ENCODE results near the gene MEGF8. TPM values are rescaled to one million over a fixed set of nuclear protein-coding genes. Genes with fewer than 3 reads are reported as not detected.

MEGF8 gene
- total and polyA plus RNA-seq, 4 donors, result 1.2 to 13.7 (median 9.4) TPM

- no peak overlapping the region for H3K27ac ChIP-seq (ENCODE audit: low read depth in 1 of 2, low read length in 2 of 2)
- H3K9me3 ChIP-seq (ENCODE audit: control insufficient read depth in 4 of 4, low read length in 3 of 4), result no peaks in the 10 kb centered on the region
- H3K4me1 ChIP-seq (ENCODE audit: control insufficient read depth in 4 of 4, insufficient read depth in 4 of 4, low read length in 3 of 4), result peaks cover 0 to under 1% (median 0%) of the 10 kb centered on the region in 4 donors
- H3K36me3 ChIP-seq (ENCODE audit: control insufficient read depth in 4 of 4, insufficient read depth in 3 of 4, low read depth in 1 of 4, low read length in 3 of 4), result peaks cover 28 to 80% (median 44%) of the 10 kb centered on the region in 4 donors
- no peaks in the 10 kb centered on the region for H3K27me3 ChIP-seq (ENCODE audit: control insufficient read depth in 4 of 4, insufficient read depth in 4 of 4, low read length in 3 of 4)
- H3K9ac ChIP-seq (ENCODE audit: low read depth in 1 of 2, low read length in 2 of 2), result no peak overlapping the region
- no peak overlapping the region for H3K4me3 ChIP-seq (ENCODE audit: low read depth in 1 of 3, low read length in 3 of 3)
- no peak for DNase-seq (ENCODE audit: low spot score)
- WGBS, result 76% methylated on average over 9 of the region's 9 CpGs
- TF ChIP-seq TAF1 (conservative IDR thresholded peaks at IDR 0.05) (no peak), HNF4A (conservative IDR thresholded peaks at IDR 0.05) (no peak), HNF4G (IDR thresholded peaks at IDR 0.05) (no peak)
- TF ChIP-seq, protein P1, sequence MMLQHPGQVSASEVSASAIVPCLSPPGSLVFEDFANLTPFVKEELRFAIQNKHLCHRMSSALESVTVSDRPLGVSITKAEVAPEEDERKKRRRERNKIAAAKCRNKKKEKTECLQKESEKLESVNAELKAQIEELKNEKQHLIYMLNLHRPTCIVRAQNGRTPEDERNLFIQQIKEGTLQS (IDR thresholded peaks at IDR 0.05), result no peak
Measured at GRCh38 chr19:42291435-42291810, 34.0 kb upstream of the MEGF8 start.

- no peak overlapping the region for H3K9ac ChIP-seq (ENCODE audit: low read depth in 1 of 2, low read length in 2 of 2)
- H3K4me3 ChIP-seq (ENCODE audit: low read depth in 1 of 3, low read length in 3 of 3), result no peak overlapping the region
- H3K4me1 ChIP-seq (ENCODE audit: control insufficient read depth in 4 of 4, insufficient read depth in 4 of 4, low read length in 3 of 4), result no peaks in the 10 kb centered on the region
- H3K9me3 ChIP-seq (ENCODE audit: control insufficient read depth in 4 of 4, low read length in 3 of 4), result no peaks in the 10 kb centered on the region
- peaks cover 28 to 75% (median 42%) of the 10 kb centered on the region in 4 donors for H3K36me3 ChIP-seq (ENCODE audit: control insufficient read depth in 4 of 4, insufficient read depth in 3 of 4, low read depth in 1 of 4, low read length in 3 of 4)
- no peaks in the 10 kb centered on the region for H3K27me3 ChIP-seq (ENCODE audit: control insufficient read depth in 4 of 4, insufficient read depth in 4 of 4, low read length in 3 of 4)
- TF ChIP-seq GABPA (IDR thresholded peaks at IDR 0.05 in 1 of 2, conservative IDR thresholded peaks at IDR 0.05 in 1 of 2) (no peak), HNF4A (conservative IDR thresholded peaks at IDR 0.05) (no peak), HNF4G (IDR thresholded peaks at IDR 0.05) (no peak), TAF1 (conservative IDR thresholded peaks at IDR 0.05) (no peak), ZBTB33 (IDR thresholded peaks at IDR 0.05) (no peak), JUND (IDR thresholded peaks at IDR 0.05) (no peak), SP1 (IDR thresholded peaks at IDR 0.05) (no peak), YY1 (IDR thresholded peaks at IDR 0.05) (no peak), FOXA1 (IDR thresholded peaks at IDR 0.05) (no peak), NR2F2 (IDR thresholded peaks at IDR 0.05) (no peak), FOXA2 (IDR thresholded peaks at IDR 0.05) (no peak), EGR1 (IDR thresholded peaks at IDR 0.05; ENCODE audit: low read depth in 2 of 2) (no peak), RXRA (IDR thresholded peaks at IDR 0.05) (no peak), RAD21 (IDR thresholded peaks at IDR 0.05) (no peak)
- TF ChIP-seq, protein P1 (IDR thresholded peaks at IDR 0.05), result no peak
- TF ChIP-seq, protein P2, sequence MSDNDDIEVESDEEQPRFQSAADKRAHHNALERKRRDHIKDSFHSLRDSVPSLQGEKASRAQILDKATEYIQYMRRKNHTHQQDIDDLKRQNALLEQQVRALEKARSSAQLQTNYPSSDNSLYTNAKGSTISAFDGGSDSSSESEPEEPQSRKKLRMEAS (IDR thresholded peaks at IDR 0.05), result no peak
- TF ChIP-seq, protein P3, sequence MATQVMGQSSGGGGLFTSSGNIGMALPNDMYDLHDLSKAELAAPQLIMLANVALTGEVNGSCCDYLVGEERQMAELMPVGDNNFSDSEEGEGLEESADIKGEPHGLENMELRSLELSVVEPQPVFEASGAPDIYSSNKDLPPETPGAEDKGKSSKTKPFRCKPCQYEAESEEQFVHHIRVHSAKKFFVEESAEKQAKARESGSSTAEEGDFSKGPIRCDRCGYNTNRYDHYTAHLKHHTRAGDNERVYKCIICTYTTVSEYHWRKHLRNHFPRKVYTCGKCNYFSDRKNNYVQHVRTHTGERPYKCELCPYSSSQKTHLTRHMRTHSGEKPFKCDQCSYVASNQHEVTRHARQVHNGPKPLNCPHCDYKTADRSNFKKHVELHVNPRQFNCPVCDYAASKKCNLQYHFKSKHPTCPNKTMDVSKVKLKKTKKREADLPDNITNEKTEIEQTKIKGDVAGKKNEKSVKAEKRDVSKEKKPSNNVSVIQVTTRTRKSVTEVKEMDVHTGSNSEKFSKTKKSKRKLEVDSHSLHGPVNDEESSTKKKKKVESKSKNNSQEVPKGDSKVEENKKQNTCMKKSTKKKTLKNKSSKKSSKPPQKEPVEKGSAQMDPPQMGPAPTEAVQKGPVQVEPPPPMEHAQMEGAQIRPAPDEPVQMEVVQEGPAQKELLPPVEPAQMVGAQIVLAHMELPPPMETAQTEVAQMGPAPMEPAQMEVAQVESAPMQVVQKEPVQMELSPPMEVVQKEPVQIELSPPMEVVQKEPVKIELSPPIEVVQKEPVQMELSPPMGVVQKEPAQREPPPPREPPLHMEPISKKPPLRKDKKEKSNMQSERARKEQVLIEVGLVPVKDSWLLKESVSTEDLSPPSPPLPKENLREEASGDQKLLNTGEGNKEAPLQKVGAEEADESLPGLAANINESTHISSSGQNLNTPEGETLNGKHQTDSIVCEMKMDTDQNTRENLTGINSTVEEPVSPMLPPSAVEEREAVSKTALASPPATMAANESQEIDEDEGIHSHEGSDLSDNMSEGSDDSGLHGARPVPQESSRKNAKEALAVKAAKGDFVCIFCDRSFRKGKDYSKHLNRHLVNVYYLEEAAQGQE (IDR thresholded peaks at IDR 0.05), result no peak
- TF ChIP-seq, protein P4, sequence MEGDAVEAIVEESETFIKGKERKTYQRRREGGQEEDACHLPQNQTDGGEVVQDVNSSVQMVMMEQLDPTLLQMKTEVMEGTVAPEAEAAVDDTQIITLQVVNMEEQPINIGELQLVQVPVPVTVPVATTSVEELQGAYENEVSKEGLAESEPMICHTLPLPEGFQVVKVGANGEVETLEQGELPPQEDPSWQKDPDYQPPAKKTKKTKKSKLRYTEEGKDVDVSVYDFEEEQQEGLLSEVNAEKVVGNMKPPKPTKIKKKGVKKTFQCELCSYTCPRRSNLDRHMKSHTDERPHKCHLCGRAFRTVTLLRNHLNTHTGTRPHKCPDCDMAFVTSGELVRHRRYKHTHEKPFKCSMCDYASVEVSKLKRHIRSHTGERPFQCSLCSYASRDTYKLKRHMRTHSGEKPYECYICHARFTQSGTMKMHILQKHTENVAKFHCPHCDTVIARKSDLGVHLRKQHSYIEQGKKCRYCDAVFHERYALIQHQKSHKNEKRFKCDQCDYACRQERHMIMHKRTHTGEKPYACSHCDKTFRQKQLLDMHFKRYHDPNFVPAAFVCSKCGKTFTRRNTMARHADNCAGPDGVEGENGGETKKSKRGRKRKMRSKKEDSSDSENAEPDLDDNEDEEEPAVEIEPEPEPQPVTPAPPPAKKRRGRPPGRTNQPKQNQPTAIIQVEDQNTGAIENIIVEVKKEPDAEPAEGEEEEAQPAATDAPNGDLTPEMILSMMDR (IDR thresholded peaks at IDR 0.05; ENCODE audit: low read depth, low read length, missing input control), result no peak
- DNase-seq (ENCODE audit: low spot score), result no peak
- 95% methylated on average over 27 of the region's 27 CpGs for WGBS
- H3K27ac ChIP-seq (ENCODE audit: low read depth in 1 of 2, low read length in 2 of 2), result no peak overlapping the region
Measured at GRCh38 chr19:42292042-42292960, 33.1 kb upstream of the MEGF8 start.

Data from liver (tissue), 9 donors.